ENCODE results near the gene ALX4.

DNA sequence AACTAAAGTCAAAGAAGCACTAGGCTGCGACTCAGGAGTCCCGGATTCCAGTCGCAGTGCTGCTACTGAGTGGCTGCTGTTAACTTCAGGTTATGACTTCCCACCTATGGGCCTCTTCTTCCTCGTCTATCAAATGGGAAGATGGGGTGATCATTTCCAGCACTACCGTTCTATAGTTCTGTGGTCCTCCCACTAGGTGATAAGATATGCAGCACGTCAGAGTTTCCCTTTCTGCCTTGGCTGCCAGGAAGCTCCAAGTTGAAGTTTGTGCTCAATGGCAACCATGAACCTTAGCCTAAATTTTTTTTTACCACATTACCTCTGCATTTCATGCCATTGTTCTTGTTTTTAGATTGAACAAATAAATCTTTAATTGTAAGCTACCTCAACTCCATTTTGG is 38.7 kb downstream of the ALX4 start:
- TF ChIP-seq EZH2 (IDR thresholded peaks at IDR 0.05; ENCODE audit: low read length, missing control alignments): no peak
- TF ChIP-seq, protein P1, sequence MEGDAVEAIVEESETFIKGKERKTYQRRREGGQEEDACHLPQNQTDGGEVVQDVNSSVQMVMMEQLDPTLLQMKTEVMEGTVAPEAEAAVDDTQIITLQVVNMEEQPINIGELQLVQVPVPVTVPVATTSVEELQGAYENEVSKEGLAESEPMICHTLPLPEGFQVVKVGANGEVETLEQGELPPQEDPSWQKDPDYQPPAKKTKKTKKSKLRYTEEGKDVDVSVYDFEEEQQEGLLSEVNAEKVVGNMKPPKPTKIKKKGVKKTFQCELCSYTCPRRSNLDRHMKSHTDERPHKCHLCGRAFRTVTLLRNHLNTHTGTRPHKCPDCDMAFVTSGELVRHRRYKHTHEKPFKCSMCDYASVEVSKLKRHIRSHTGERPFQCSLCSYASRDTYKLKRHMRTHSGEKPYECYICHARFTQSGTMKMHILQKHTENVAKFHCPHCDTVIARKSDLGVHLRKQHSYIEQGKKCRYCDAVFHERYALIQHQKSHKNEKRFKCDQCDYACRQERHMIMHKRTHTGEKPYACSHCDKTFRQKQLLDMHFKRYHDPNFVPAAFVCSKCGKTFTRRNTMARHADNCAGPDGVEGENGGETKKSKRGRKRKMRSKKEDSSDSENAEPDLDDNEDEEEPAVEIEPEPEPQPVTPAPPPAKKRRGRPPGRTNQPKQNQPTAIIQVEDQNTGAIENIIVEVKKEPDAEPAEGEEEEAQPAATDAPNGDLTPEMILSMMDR (conservative IDR thresholded peaks at IDR 0.05 in 1 of 2, IDR thresholded peaks at IDR 0.05 in 1 of 2; ENCODE audit: low read depth in 1 of 2, low read length in 2 of 2): no peak
